HG02642 (cell line): ENCODE data around the gene PLD1.

Experiments used
- ATAC-seq: cut with Tn5 transposase; IDR thresholded peaks from one replicate; pipeline ENCODE4 v1.9.1; 2021; ENCODE audit warnings: mild to moderate bottlenecking; ENCODE audit not compliant: unreplicated experiment, poor library complexity

The PLD1 gene

DNA sequence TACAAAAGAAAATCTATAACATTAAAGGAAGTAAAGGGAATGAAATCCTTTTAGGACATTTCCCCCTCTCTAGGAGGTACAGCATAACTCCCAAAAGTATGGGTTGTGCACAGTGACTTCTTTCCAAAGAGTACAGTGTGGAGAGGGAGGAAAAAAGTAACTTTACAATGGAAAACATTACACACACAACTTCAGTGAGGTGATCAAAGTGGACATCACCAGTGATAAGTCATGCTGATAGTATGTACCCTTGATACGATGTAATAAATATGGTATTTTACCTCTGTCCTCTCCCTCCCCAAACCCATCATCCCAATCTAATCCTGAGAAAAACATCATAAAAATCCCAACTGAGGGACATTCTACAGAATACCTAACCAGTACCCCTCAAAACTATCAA lies 10.8 kb downstream of the PLD1 start:
- ATAC-seq: no peak

DNA sequence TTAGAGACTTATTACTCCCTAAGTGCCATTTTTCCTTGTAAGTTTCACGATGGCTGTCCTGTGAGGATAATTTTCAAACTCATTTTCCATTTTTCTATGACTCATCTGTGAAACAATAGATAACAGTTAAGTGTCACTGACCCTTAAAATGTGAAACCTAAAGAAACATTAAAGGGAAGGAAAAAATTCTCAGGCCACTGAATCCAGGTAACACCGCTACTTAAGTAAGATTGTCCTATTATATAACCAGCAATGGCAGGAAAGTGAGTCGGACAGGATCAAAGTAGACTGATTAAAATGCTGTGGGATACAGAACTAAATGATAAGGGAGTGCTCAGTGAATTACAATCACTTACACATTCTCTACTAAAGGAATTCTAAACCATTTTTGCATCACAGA lies 12.4 kb downstream of the PLD1 start:
- no peak for ATAC-seq

DNA sequence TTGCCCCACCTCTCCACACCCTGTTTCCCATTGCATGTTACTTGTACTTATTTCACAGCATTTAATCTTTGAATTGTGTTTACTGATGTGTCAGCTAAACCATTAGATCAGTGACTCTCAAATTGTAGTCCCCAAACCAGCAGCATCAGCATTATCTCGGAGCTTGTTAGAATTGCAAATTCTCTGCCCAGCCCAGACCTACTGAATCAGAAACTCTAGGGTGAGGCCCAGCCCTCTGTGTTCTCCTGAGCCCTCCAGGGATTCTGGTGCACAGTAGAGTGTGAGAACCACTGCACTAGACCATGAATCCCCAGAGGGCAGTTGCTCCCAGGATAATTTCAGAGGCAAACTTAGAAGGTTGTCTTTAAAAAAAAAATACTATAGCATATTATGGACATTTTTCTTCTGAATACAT lies 13.0 kb downstream of the PLD1 start:
- peak; percentile 64 for ATAC-seq

DNA sequence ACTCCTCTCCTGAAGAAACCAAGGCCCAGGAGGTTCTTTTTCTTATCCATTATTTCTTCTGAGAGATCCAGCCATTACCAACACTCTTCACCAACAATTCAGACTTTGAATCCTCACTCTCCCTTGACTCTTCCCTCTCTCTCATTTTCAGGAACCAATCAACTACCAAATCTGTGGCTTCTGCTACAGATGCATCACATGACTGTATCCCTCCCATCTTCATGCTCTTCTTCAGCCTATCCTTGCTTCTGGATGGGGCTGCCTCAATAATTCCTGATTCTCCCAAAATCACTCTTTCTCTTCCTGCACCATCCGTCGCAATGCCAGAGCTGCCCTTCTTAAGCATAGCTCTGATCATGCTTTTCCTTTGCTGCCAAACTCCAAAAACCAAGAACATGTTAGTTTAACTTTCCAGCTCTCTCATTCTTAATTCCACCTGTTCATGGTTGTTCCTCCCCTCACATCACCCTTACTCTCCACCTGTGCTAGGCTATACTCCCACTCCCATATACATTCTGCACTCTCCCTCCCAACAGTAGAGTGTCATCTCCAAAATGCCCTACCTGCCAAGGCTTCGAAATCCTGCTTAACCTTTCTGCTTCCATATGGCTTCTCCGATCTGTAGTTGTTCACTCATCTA lies 13.5 kb downstream of the PLD1 start:
- peak; percentile 9 for ATAC-seq

DNA sequence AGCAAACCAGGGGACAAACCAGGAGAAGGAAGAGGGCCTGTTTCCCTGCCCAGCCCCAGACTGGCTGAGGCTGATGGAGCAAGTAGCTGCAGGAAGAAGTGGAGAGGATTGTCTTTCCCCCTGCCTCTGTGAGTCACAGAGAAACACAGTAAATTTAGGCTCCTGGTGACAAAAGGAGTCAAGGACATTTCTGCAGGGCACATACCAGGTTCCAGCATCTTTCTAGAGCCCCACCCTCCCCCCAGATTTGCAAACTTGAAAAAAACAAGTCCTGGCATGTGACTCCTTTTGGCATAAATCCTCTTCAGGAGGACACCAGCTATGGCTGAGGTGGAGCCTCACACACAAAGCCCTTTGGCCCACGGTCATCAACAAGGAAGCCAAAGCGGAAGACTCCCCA lies 17.8 kb downstream of the PLD1 start:
- no peak for ATAC-seq

DNA sequence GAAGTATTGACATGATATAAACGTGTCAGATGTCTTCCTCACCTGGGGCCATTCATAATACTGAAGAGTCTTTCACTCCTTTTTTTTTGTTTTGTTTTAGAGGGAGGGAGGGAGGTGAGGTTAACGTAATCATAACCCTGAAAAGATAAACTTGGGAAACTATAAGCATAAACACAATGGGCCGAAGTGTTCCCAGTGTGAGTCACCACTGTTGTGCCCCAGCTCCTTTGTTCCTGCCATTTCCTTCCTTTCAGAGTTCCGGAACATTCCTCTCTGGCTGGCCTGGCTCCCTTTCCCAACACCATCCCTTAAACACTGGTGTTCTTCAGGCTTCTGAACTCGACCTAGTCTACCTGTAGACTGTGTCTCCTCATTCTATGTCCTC lies 18.6 kb downstream of the PLD1 start:
- no peak for ATAC-seq

DNA sequence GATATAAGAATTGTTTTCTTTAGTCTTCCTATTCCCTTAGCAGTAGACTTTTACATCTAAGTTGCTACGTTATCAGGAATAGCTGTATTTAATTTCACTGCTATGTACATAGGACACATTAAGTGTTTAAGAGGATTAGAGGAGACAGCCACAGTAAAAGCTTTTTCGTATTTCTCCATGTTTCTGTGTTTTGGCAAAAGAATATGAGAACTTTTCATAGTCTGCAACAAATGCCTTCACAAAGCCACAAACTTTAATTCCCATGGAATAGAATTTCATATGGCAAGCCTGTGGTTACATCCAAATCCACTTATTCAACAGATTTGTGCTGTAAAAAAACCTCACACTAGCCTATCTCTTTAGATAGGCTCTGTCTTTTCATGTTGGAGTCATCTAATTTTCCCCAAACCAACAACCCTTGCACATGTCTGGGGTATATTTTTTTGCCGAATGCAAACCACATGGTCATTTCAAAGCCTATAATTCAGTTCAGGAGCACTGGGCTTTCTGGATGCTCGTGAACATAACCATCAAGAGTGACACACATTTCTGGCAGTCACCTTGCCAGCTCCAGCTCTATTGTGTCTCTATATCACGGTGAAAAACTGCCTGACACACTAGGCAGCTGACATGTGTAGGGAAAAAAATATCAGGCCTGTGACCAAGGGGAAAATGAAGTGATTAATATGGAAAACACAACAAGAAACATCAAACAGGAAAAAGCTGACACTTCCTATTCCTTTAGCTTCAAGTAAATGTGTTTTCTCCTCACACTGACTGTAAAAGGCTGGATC lies 19.2 kb downstream of the PLD1 start:
- no peak for ATAC-seq

DNA sequence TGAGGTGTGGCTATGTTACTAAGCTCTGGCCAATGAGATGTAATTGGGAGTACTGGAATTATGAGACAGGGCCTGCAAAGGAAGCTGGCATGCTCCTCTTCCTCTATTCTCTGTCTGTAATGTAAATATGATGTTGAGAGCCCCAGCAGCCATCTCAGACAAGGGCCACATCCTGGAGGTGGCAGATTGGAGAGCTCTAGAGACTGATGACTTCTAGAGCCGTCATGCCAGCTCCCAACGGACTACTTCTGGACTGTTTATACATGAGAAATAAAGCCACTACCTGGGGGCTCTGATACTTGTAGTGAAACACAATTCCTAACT lies 19.7 kb downstream of the PLD1 start:
- no peak for ATAC-seq

DNA sequence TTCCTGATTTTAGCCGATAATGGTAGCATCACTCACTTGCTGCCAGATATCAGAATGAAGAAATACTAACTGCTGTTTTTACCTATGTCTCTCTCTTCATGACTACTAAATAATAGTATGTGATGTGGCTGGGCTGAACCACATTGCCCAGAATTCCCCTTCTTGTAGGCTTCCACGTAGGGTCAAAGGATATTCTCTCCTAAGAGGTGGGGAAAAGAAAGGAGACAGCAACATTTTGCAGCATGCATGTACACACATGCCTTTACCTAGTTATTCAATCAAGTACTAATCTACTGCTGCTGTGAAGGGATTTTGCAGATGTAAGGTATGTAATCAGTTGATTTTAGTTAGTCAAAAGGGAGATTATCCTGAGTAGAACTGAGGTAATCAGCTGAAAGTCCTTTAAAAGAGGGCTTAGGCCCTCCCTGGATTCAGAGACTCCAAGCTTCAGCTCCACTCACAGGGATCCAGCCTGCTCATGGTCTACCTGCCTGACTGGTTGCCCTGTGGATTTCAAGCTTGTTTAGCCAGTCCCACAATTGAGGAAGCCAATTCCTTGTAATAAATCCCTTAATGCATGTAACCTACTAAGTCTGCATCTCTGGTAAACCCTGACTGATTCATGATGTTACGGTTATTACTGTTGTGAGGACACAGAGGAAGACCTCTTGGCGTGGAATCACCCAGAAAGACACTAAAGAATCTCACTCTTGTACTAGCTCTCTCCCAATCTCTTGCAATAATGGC lies 20.4 kb downstream of the PLD1 start:
- no peak for ATAC-seq

DNA sequence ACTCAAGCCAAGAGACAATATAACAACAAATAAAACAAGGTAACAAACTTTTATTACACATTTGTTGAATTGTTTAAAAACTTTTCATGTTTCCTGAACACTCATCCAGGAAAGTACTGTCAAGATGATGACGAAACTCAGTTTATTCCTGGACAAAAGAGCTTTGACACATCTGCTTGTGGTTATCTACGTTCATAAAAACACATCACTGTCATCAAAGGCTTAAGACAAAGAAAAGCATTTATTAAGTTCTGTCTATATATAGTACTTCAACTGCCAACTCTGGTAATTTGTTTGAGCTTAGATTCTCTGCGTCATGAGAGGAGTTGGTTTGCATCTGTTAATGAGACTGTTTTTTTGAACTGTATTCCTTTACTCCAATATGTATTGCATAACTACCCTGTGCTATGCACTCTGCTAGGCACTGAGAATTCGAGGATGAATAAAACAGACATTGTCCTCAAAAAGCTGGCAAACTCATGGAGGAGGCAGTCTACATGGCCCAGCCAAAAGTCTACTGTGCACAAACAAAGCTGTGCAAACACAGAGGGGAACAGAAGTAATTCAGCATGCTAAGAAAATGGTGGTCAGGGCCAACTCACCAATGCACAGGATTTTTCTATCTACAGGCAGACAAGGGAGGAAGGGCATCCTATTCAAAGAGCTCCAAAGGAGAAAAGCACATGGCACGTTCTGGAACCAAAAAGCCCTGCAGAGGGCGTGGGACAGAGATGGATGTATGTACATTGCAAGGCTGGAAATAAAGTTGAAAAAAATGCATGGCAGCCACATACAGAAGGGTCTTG lies 21.5 kb downstream of the PLD1 start:
- ATAC-seq: no peak

DNA sequence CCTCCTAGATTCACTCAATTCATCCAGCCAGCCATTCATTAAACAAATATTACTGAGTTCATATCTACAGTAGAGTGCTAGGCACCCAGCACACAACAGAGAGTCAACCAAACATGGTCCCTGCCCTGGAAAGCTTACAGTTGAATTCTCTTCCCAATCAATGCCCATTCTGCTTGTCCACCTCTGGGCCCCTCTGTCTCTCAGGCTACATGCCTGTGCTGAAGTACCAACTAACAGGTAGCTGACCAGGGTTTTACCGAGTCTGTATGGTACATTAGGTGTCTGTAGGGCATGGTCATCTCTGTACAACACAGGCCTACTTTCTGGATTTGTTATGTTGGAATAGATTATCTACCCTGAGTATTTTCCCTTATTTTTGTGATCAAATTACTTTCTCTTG lies 23.3 kb downstream of the PLD1 start:
- no peak for ATAC-seq

DNA sequence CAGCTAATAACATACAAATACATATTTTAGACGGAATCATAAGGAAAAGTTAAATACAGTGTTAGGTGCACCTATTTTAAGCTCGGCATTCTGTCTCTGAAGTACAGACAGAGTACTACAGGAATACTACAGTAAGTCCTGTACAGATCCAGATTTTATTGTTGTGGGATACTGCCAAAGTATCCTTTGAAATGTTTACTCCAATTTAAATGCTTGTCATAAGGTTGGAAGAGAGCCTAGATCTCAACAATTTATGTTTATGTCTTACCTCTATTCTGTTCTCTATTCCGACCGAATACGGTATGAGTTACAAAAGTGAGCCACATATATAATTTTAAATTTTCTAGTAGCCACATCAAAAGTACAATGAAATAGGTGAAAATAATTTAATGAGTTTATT lies 25.3 kb downstream of the PLD1 start:
- ATAC-seq: no peak

DNA sequence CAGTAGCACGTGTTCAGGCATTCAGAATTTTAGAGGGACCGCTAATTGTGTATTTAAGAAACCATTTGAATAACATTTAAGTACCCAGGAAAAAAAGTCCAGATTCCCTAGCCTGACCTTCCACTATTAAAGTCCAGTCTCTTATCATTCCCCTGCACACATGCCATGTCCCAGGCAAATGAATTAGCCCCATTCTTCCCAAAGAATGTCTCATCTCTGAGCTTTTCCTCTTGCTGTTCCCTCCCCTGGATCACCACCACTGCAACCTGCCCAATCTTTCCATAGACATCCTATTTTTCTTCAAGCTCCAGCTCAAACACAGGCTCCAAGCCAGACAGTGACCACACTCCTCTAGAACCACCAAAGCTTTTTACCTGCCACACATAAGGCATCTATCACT lies 25.9 kb downstream of the PLD1 start:
- no peak for ATAC-seq

DNA sequence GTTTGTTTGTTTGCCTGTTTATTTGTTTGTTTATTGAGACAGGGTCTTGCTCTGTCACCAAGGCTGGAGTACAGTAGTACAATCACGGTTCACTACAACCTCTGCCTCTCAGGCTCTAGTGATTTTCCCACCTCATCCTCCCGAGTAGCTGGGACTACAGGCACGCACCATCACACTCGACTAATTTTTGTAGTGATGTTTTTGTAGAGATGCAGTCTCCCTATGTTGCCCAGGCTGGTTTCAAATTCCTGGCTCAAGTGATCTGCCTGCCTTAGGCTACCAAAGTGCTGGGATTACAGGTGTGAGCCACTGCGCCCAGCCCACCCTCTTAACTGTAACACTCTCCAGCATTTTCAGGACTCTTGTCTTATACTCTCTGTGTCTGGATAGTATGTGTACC lies 26.7 kb downstream of the PLD1 start:
- no peak for ATAC-seq

DNA sequence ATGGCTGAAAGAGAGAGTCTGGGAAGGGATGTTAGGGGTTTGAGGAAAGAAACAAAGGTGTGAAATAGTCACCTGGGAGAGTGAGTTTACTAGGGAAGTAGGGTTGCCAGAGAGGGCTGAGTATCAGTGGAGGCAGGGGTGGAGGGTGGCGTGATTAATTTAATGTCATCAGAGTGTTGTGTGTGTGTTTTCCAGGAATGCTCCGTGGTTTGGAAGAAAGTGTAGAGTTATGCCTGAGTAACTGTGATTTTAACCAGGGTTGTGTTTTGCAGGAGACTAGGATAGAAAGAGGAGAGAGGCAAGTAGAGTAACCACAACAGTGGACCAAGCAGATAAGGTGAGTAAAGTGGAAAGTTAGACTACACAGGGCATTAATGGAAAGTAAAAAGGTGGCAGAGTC lies 27.2 kb downstream of the PLD1 start:
- ATAC-seq: no peak

DNA sequence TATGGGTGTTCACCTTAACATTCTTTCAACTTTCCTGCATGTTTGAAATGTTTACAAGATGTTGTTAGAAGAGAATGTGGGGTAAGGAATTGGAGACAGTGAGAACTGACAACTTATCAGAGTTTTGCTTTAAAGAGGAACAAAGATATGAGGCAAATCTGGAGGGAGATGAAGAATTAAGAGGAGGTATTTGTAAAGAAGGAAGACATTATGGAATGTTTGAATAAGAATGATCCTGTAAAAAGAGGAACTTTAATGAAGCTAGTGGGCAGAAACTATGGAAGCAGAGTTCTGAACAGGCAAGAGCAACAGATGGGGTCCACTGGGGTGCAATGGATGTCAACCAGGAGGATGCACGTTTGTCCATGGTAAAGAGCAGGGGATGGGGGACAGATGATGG lies 27.7 kb downstream of the PLD1 start:
- no peak for ATAC-seq

DNA sequence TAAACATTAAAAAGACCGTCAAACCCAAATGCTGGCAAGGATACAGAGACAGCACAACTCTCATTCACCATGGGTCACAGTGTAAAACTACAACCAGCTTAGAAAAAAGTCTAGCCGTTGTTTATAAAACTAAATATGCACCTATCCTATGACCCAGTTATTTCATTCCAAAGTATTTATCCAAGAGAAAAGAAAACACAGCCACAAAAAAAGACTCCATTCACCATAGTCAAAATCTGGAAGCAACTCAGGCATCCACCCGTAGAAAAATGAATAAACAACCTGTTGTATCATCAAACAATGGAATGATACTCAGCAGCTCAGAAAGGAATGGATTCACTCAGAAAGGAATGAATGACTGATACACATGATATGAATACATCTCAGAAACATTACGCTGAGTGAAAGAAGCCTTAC lies 28.6 kb downstream of the PLD1 start:
- no peak for ATAC-seq

DNA sequence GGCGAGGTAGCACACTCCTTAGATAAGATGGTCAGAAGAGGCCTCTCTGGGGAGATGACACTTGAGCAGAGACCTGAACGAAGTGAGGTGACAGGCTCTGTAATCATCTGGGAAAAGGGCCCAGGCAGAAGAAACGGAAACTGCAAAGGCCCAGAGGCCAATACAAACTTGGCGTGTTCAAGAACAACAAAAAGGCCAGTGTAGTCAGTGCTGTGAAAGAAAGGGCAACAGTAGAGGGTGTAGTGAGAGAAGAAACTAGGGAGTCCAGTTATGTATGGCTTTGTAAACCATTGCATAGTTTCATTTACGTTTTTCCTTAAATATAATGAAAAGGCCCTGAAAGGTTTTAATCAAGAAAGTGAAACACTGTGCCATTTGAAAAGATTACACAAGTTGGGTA lies 31.8 kb downstream of the PLD1 start:
- ATAC-seq: no peak

DNA sequence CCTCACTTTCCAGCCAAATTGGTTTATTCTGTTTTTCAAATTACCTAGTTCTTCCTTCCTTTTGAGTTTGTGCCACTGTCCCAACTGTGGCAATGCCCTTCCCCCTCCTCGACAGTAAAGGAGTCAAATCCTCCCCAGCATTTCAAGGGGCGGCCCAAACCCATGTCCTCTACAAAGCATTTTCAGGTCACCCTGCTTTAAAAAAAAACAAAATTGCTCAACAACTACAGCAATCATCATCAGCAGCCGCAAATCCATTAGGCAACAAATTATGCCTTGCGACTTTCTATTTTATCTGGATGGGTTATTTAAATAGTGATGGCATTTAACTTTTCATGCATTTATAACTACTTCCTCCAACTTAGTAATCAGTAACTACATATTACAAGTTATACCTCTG lies 32.7 kb downstream of the PLD1 start:
- ATAC-seq: no peak

DNA sequence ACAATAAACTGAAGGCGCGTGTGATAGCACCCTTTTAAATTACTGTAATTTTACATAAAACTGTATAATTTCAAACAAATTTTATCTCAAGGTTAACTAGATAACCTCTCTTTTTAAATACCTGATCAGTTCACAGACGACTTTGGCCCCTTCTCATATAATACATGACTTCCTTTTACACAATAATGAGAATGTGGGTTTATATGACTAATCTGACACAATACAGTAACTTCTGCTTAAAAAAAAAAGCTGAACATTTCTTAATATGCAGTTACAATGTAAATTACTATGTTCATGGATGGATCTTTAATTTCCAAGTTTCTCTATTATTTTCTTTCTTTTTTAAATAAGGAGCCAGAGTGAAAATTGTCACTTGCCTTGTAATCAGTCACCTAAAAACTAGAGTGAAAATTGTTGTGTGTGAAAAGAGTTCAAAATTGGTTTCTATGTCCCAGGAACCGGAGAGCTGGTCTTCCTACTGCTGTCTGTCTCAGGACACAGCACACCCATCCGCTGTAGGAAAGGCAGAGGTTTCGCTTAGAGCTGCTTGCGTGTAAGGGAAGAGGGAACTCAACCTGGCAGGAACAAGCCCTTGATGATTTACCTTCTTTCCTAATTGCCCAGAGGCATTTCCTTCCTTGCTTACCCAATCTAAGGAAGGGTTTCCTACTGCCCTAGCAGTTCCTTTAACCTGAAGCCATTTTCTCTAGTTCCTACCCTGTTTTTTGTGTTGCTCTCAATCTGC lies 33.3 kb downstream of the PLD1 start:
- ATAC-seq: no peak
